ENCODE measurements around the gene CAPN11. TPM values are rescaled to one million over a fixed set of nuclear protein-coding genes. Genes with fewer than 3 reads are reported as not detected.
A peak's percentile ranks its signal among the peaks of the same experiment; 100 is the strongest.

Gene CAPN11
- total RNA-seq: 10 to 100 TPM in 1 of 4 donors, 1 to 10 TPM in 1, under 1 TPM in 1, not detected in 1; 0.67 to 16.5 (median 4.9) TPM

DNA sequence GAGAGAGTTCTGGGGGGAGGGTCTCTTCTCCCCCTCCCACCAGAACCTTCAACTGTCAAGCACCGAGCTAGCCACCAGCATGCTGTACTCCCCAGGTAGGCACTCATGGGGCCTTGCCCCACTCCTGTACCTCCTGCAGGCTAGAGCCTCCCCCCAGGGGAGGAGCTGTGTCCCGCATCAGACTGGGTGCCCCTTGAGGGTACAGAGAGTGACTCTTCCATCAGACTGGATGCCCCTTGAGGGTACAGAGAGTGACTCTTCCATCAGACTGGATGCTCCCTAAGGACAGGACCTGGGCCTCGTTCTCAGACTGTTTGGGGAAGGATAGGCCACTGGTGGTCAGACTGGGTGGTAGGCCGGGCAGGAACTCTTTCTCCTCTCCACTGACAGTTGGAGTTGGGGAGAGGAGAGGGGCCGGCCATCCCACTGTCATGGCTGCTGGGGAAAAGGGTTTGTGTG is at the start of gene CAPN11:
Gene CAPN11, plus strand, starts transcription at position 51 of the 459 bp plus-strand sequence. Its CDS starts 29 bp downstream, at position 80.
- Histone ChIP-seq H3K27me3 (no peaks in the 10 kb centered on the region), H3K4me1 (no peaks in the 10 kb centered on the region), H3K9me3 (no peaks in the 10 kb centered on the region), H3K4me3 (no peak within 1 kb of the TSS), H3K36me3 (peaks cover 0 to 5% (median 0%) of the 10 kb centered on the region in 3 donors), H3K27ac (no peak within 1 kb of the TSS)
- TF ChIP-seq POLR2A (IDR thresholded peaks at IDR 0.05): no peak
- TF ChIP-seq, protein P1, sequence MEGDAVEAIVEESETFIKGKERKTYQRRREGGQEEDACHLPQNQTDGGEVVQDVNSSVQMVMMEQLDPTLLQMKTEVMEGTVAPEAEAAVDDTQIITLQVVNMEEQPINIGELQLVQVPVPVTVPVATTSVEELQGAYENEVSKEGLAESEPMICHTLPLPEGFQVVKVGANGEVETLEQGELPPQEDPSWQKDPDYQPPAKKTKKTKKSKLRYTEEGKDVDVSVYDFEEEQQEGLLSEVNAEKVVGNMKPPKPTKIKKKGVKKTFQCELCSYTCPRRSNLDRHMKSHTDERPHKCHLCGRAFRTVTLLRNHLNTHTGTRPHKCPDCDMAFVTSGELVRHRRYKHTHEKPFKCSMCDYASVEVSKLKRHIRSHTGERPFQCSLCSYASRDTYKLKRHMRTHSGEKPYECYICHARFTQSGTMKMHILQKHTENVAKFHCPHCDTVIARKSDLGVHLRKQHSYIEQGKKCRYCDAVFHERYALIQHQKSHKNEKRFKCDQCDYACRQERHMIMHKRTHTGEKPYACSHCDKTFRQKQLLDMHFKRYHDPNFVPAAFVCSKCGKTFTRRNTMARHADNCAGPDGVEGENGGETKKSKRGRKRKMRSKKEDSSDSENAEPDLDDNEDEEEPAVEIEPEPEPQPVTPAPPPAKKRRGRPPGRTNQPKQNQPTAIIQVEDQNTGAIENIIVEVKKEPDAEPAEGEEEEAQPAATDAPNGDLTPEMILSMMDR (IDR thresholded peaks at IDR 0.05): no peak
- DNase-seq: no peak

DNA sequence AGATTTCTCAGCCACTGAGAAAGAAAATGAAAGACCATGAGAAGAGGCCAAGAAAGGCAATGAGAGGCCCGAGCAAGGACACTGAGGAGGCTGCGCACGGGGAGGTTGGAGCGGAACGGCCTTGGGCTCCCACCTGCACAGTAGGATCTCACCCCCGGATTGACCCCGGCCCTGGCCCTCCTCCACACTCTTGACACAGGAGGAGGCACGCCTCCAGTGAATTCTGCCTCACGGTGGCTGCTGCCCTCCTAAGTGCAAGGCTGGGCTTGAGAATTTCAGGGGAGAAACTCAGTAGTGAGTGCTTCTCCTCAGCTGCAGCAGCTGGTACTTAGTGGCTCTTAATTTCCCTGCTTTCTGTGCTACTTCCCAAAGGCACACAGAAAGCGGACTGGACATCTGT is 49.4 kb upstream of the CAPN11 start:
- Histone ChIP-seq H3K27me3 (no peaks in the 10 kb centered on the region), H3K27ac (no peak overlapping the region), H3K4me1 (peaks cover 0 to 12% (median 0%) of the 10 kb centered on the region in 4 donors), H3K36me3 (peaks cover 0 to 57% (median 0%) of the 10 kb centered on the region in 3 donors), H3K9me3 (no peaks in the 10 kb centered on the region), H3K4me3 (no peak overlapping the region)
- DNase-seq: no peak
- TF ChIP-seq, protein P1 (IDR thresholded peaks at IDR 0.05): no peak
- TF ChIP-seq POLR2A (IDR thresholded peaks at IDR 0.05): no peak

DNA sequence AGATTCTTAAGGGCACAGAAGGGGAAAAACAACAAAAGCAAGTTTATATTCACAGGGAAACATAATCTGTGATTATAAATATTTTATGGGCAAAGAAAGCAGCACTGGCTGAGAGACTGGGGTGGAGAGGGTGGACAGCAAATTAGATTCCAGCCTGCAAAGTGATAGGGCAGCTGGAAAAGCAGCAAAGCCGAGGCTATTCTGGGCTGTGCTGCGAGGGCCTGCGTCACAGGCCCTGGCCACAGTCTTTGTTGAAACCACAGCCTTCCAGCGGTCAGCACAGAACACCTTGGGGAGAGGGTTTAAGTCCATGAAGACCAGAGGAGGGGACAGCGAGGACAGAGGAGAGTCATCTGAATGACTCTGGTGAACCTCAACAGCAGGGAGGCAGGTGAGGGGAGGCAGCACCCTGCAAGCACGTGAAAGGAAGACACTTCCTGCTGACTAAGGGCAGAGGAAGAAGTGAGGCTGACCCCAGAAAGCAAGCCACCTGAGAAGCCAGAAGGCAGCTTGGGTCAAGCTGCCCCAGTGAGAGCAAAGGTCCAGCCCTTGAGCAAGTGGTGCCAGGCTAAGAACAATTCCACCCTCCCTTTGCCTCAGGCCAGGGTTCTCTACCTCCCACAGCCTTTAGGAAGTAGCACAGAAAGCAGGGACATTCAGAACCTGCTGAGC is 48.5 kb upstream of the CAPN11 start:
- H3K4me1 ChIP-seq: peaks cover 0 to 12% (median 0%) of the 10 kb centered on the region in 4 donors
- peak overlapping the region in 1 of 4 donors; percentile 14 for H3K27ac ChIP-seq
- no peaks in the 10 kb centered on the region for H3K27me3 ChIP-seq
- no peak overlapping the region for H3K4me3 ChIP-seq
- TF ChIP-seq, protein P1 (IDR thresholded peaks at IDR 0.05): no peak
- TF ChIP-seq POLR2A (IDR thresholded peaks at IDR 0.05): no peak
- peaks cover 0 to 66% (median 0%) of the 10 kb centered on the region in 3 donors for H3K36me3 ChIP-seq
- DNase-seq: no peak
- no peaks in the 10 kb centered on the region for H3K9me3 ChIP-seq

DNA sequence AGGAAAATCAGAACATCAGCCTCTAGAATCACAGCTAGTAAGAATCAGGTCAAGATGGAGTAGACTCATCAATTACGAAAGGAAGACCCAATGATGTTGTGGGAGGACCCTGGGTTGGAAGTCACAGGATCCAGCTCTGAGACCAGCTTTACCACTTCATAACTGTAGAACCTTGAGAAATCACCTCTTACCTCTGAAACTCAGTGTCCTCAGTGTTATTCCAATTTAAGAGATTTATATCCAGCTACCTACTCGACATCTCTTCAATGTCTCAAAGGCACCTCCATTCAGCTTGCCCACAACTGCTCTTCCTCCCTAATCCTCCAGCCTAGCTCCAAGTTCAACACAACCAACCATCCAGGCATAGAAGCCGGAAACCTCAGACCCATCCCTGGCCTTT is 47.7 kb upstream of the CAPN11 start:
- TF ChIP-seq POLR2A (IDR thresholded peaks at IDR 0.05): no peak
- TF ChIP-seq, protein P1 (IDR thresholded peaks at IDR 0.05): no peak
- no peak overlapping the region for H3K4me3 ChIP-seq
- no peak for DNase-seq
- peaks cover 0 to 12% (median 0%) of the 10 kb centered on the region in 4 donors for H3K4me1 ChIP-seq
- no peaks in the 10 kb centered on the region for H3K27me3 ChIP-seq
- H3K36me3 ChIP-seq: peaks cover 0 to 70% (median 0%) of the 10 kb centered on the region in 3 donors
- H3K9me3 ChIP-seq: no peaks in the 10 kb centered on the region
- peak overlapping the region in 1 of 4 donors; percentile 57 for H3K27ac ChIP-seq

DNA sequence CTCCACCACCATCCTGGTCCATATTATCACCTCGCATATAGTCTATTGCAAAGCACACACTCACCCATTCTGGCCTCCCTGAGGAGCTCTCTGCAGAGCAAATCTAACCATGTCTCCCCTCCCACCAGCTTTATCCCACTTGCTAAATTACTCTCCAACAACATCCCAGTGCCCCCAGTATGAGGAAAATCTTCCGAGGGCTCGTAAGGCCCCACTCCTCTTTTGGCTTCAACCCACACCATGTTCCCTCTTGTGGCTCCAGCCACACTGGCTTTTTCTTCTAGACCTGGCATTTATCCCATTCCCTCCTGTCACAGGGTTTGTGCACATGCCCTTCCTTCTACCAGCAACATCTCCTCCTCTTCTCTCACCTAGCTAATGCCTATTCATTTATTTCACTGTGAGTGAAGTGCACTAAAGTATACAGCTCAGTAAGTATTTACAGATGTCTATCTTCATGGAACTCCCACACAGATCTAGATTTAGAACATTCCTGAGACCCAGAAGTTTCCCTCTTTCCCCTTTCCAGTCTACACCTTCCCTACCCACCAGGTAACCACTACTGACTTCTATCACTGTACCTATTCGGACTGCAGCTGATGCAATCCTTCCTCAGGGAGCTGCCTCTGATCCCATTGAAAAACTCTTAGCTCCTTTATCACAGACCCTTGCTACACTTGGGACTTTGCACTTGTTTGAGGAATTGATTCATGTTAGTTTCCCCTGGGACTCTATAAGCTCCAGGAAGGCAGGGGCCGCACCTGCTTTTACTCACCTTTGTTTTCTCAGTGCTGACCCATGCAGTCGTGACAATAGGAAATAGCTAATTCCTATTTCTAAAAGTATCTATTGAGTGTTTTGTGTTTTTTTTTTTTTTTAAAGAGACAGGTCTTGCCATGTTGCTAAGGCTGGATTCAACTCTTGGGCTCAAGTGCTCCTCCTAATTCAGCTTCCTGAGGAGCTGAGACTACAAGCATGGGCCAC is 46.9 kb upstream of the CAPN11 start:
- H3K9me3 ChIP-seq: no peaks in the 10 kb centered on the region
- peak overlapping the region in 1 of 4 donors; percentile 57 for H3K27ac ChIP-seq
- peaks cover 0 to 15% (median 0%) of the 10 kb centered on the region in 4 donors for H3K4me1 ChIP-seq
- TF ChIP-seq, protein P1 (IDR thresholded peaks at IDR 0.05): no peak
- no peak for TF ChIP-seq POLR2A (IDR thresholded peaks at IDR 0.05)
- H3K36me3 ChIP-seq: peaks cover 0 to 70% (median 0%) of the 10 kb centered on the region in 3 donors
- peak in 1 of 3 donors; percentile 60 for DNase-seq
- no peak overlapping the region for H3K4me3 ChIP-seq
- no peaks in the 10 kb centered on the region for H3K27me3 ChIP-seq
